Middle frontal gyrus (tissue), 1 donor: ENCODE data around the gene IFNAR2.

Experiments used
- DNase-seq: peaks from one replicate; pipeline ENCODE4 v3.0.0-alpha.2; 2015; ENCODE audit warnings: low spot score; ENCODE audit errors: extremely low spot score

The IFNAR2 gene

DNA sequence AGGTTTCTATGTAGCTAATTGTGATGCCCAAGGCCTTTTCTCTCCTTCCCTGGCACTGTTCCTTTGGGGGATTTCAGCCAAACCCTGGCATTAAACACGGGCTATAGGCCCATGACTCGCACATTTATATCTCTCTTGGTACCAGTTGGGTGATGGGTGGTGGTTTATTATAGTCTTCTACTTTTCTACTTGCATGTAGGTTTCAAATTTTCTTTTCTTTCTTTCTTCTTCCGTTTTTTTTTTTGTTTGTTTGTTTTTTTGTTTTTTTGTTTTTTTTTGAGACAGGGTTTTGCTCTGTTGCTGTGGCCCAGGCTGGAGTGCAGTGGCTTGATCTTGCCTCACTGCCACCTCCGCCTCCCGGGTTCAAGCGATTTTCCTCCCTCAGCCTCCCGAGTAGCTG is 37.5 kb downstream of the IFNAR2 start:
- DNase-seq, result no peak

DNA sequence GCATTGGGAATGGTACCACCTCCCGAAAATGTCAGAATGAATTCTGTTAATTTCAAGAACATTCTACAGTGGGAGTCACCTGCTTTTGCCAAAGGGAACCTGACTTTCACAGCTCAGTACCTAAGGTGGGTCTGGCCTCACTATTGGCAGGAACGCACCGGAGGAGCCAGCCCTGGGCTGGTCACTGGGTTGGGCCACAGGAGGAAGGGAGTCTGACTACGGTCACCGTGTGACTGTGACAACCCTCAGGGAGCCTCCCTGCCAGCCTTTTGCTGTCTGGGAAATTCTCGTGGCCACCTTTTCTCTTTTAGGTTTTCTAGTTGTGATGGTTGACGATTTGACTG is 38.6 kb downstream of the IFNAR2 start:
- DNase-seq, result no peak

DNA sequence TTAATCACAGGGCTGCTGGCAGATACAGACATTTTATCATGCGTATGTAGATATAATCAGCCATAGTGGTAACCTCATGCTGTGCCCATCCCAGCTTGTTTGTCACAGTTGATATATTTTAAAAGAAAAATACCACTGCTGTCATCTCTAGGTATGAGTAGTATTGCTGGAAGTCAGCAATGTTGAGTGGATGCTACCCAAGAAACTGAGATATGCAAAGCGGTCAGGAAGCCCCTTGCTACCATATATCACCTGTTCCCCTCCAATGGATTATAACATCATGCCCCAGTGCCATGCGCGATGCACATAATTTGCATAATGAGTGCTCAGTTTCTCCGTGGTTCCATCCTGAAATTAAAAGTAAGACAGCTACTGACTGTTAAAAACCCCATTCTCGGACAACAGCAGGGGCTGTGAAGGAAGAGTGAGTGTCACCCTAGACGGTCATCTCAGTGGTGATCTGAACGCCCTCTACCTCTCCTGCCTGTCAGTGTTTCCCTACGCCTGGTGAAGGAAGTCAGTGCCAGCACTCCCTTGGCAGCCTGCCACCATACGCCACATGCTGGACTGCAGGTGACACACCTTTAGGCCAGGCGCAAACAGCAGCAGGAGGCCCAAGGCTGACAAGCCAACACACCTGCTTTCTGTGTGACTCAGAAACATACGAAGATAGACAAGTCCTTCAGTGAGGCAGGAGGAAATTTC is 39.2 kb downstream of the IFNAR2 start:
- no peak for DNase-seq

DNA sequence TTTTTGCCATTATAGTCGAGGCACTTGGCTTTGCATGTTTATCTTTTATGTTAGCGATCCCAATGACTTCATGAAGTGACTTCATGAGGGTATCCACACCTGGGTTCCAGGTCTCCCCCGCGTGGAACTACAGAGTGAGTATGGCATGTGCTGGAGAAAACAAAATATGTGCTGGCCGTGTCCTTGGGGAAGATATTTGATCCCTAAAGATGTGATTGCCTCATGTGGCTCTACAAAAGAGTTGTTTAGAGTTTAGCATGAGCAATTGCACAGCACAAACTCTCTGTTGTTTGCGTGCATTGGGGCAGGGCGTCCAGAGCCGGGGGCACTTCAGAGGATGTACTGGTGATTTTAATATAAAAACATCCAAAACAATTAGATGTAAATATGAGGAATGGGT is 41.2 kb downstream of the IFNAR2 start:
- no peak for DNase-seq

DNA sequence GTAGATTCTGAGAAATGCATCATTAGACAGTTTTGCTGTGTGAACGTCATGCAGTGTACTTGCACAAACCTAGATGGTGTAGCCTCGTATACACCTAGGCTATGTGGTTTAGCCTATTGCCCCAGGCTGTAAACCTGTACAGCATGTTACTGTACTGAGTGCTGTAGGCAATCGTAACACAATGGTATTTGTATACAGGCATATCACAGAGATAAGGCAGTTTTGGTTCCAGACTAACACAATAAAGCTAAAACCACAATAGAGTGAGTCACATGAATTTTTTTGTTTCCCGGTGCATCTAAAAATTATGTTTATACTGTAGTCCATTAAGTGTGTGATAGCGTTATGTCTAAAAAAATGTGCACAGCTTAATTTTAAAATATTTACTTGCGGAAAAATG is 43.3 kb downstream of the IFNAR2 start:
- DNase-seq, result no peak

DNA sequence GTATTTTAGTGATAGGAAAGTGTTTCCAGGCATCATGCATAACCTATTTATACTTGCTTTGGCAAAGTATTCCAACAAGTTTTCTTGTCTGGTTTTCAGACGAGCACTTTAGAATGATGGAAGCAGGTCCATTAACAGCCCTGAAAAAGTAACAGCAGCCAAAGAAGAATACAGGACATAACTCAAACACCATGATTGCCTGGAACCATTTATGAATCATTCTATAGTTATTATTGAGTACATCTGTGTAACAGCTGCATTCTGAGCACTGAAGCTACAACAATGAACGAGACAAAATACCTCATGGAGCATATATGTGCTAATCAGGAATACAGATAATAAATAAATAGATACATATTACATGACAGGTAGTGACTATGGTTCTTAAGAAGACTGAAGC is 49.0 kb downstream of the IFNAR2 start:
- no peak for DNase-seq

DNA sequence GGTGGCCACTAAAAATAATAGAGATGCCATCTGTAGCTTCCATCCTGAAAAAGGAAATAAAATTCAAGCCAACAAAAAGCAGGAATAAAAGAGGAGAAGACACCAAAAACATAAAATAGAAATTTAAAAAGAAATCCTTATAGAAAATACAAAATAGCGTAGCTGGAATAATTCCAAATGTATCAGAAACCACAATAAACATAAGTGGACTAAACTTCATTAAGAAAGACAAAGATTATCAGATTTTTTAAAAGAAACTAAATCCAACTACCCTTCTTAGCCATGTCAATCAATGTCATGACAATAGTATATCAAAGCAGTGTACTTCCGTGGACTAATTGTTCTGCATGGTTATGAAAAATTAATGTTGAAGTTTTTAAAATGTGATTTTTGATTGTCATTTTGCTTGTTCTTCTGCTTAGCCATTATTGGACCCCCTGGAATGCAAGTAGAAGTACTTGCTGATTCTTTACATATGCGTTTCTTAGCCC is 49.6 kb downstream of the IFNAR2 start:
- no peak for DNase-seq
